K562 (cell line): ENCODE data around the gene PNMA8C. TPM values are rescaled to one million over a fixed set of nuclear protein-coding genes. Genes with fewer than 3 reads are reported as not detected.
"Not testable (repeated sequence)": the region's sequence is repeated elsewhere in the genome, so short reads cannot be mapped to it uniquely, and the experiment has no call there.

Experiments used
- ATF1 ChIP-seq, 2 experiments: fragments of 450-650 bp in 1 of 2; IDR thresholded peaks; 2 replicates each; pipeline ENCODE4 v1.6.1; 2016; ENCODE audit warnings: missing compliant biosample characterization in 1 of 2, missing genetic modification characterization in 1 of 2
- ATF7 ChIP-seq: fragments of 450-650 bp; IDR thresholded peaks from 2 replicates; pipeline ENCODE4 v1.7.1; 2014; ENCODE audit warnings: mild to moderate bottlenecking, moderate library complexity
- BMI1 ChIP-seq: fragments of 150-350 bp; IDR thresholded peaks from 2 replicates; pipeline ENCODE4 v1.6.1; 2014; ENCODE audit warnings: low read length
- CCNT2 ChIP-seq: IDR thresholded peaks from 2 replicates; pipeline ENCODE4 v1.6.1; 2011; ENCODE audit warnings: borderline replicate concordance, low read depth, mild to moderate bottlenecking, moderate library complexity, mixed read lengths, low read length; ENCODE audit not compliant: insufficient read length; ENCODE audit errors: extremely low read depth
- EGR1 ChIP-seq: fragments of 450-650 bp; conservative IDR thresholded peaks from 2 replicates; pipeline ENCODE4 v1.6.1; 2017; ENCODE audit warnings: mild to moderate bottlenecking
- ETS1 ChIP-seq: conservative IDR thresholded peaks from 2 replicates; pipeline ENCODE4 v1.6.1; 2011; ENCODE audit warnings: low read depth, mild to moderate bottlenecking, low read length; ENCODE audit not compliant: control insufficient read depth
- GTF2E2 ChIP-seq: fragments of 200-800 bp; sonication (Bioruptor generic); IDR thresholded peaks from 2 replicates; pipeline ENCODE4 v1.6.1; 2016; ENCODE audit warnings: missing genetic modification characterization, missing compliant biosample characterization
- HDAC3 ChIP-seq: fragments of 450-650 bp; IDR thresholded peaks from 2 replicates; pipeline ENCODE4 v1.6.1; 2018; ENCODE audit warnings: borderline replicate concordance, mild to moderate bottlenecking, moderate library complexity; ENCODE audit not compliant: partially characterized antibody
- HMGN3 ChIP-seq: IDR thresholded peaks from 2 replicates; pipeline ENCODE4 v1.6.1; 2011; ENCODE audit warnings: borderline replicate concordance, low read depth, mild to moderate bottlenecking, mixed read lengths, low read length; ENCODE audit not compliant: insufficient read length; ENCODE audit errors: extremely low read depth
- KDM5B ChIP-seq: fragments of 200-600 bp; sonication (generic); IDR thresholded peaks from 2 replicates; pipeline ENCODE4 v1.6.1; 2012; ENCODE audit warnings: low read depth, mild to moderate bottlenecking, moderate library complexity, low read length, control low read depth, inconsistent platforms; ENCODE audit not compliant: insufficient replicate concordance
- MBD2 ChIP-seq: sonication (generic); IDR thresholded peaks from 2 replicates; pipeline ENCODE4 v1.6.1; 2016; ENCODE audit warnings: low read depth, borderline replicate concordance
- NRF1 ChIP-seq, 2 experiments: fragments of 450-650 bp; IDR thresholded peaks in 1 of 2; conservative IDR thresholded peaks in 1 of 2; 2 replicates each; pipeline ENCODE4 v1.6.1; 2014; ENCODE audit warnings: mild to moderate bottlenecking in 2 of 2
- RFX1 ChIP-seq: fragments of 450-650 bp; IDR thresholded peaks from 2 replicates; pipeline ENCODE4 v1.6.1; 2016; ENCODE audit warnings: mild to moderate bottlenecking, moderate library complexity
- RNF2 ChIP-seq: sonication (generic); IDR thresholded peaks from 2 replicates; pipeline ENCODE4 v1.6.1; 2016
- SMAD4 ChIP-seq: fragments of 250-450 bp; sonication (Bioruptor Pico); conservative IDR thresholded peaks from 2 replicates; pipeline ENCODE4 v1.8.0; 2021; ENCODE audit warnings: inconsistent platforms, mild to moderate bottlenecking, moderate library complexity
- SMARCA5 ChIP-seq: fragments of 450-650 bp; IDR thresholded peaks from 2 replicates; pipeline ENCODE4 v1.6.1; 2016
- TAF1 ChIP-seq: IDR thresholded peaks from 2 replicates; pipeline ENCODE4 v1.6.1; 2011; ENCODE audit warnings: mild to moderate bottlenecking, low read length, moderate library complexity; ENCODE audit not compliant: insufficient read depth, control insufficient read depth, severe bottlenecking; ENCODE audit errors: extremely low read depth
- TBP ChIP-seq: optimal IDR thresholded peaks from 2 replicates; pipeline ENCODE3; 2011; ENCODE audit warnings: low read depth, low read length, improper control_type of control experiment
- TRIM25 ChIP-seq: fragments of 450-650 bp; IDR thresholded peaks from 2 replicates; pipeline ENCODE4 v1.7.0; 2016; ENCODE audit warnings: borderline replicate concordance
- YY1 ChIP-seq, 3 experiments: IDR thresholded peaks; 2 replicates each; pipeline ENCODE4 v1.6.1; 2011; ENCODE audit warnings: low read length in 2 of 3, mild to moderate bottlenecking in 2 of 3, moderate library complexity in 2 of 3, borderline replicate concordance in 1 of 3, control low read depth in 1 of 3, low read depth in 1 of 3; ENCODE audit not compliant: insufficient read depth in 3 of 3, insufficient replicate concordance in 2 of 3, control insufficient read depth in 1 of 3, insufficient read length in 1 of 3; ENCODE audit errors: extremely low read depth in 1 of 3
- ZFP36 ChIP-seq: fragments of 150-350 bp; IDR thresholded peaks from 2 replicates; pipeline ENCODE4 v1.6.1; 2018; ENCODE audit warnings: low read length, low read depth; ENCODE audit not compliant: partially characterized antibody
- ZNF24 ChIP-seq: fragments of 450-650 bp; IDR thresholded peaks from 2 replicates; pipeline ENCODE4 v1.6.1; 2016
- polyA plus RNA-seq, 8 experiments: library from polyadenylated mRNA; depleted of rRNA in 4 of 8; stranded (reverse) in 5 of 8; unstranded in 3 of 8; fragments of >200 nt; fragmentation: Nextera tagmentation in 2 of 8; fragmentation: Illumina TruSeq in 1 of 8; extraction: Ambion mirVana in 2 of 8; extraction: Trizol in 1 of 8; gene quantifications; 2 replicates each; pipeline versions ENCODE4 v1.2.1 to v1.2.3, GENCODE V29; 2011 to 2014; ENCODE audit warnings: inconsistent platforms in 1 of 8, missing spikeins in 1 of 8
- total RNA-seq, 7 experiments: library from RNA; depleted of rRNA in 6 of 7; stranded (reverse); fragments of >200 nt in 6 of 7; fragmentation: Illumina TruSeq in 2 of 7; extraction: Trizol in 2 of 7; gene quantifications; 2 replicates each; pipeline versions ENCODE4 v1.2.1 to v1.2.3, GENCODE V29; 2011 to 2021; ENCODE audit warnings: low replicate concordance in 1 of 7

Gene PNMA8C
- total and polyA plus RNA-seq, 9 of the 15 experiments (the other 6 are each of a cell fraction or from before 2014, with no cell fraction given) = 0.04 to 0.05 (median 0.05) TPM; not detected in 6

- not testable (repeated sequence) for TF ChIP-seq ATF1 (CRISPR knock-in tag; IDR thresholded peaks at IDR 0.05)
- peak; percentile 43; the same call in 1 of the 2 replicates for TF ChIP-seq ATF1 (tag; IDR thresholded peaks at IDR 0.05)
- peak in 1 of 3 experiments; percentile 12 for TF ChIP-seq YY1 (IDR thresholded peaks at IDR 0.05; ENCODE audit: borderline replicate concordance in 1 of 3, control insufficient read depth in 1 of 3, extremely low read depth in 1 of 3, insufficient read depth in 3 of 3, insufficient read length in 1 of 3, insufficient replicate concordance in 2 of 3, low read depth in 1 of 3, low read length in 2 of 3)
- TF ChIP-seq ZFP36 = peak; percentile 57
- peak; percentile 75 for TF ChIP-seq HDAC3
- peak; percentile 93 for TF ChIP-seq HMGN3
- peak; percentile 39; the same call in 1 of the 2 replicates for TF ChIP-seq ATF7
- TF ChIP-seq TBP = peak; percentile 43
- peak; percentile 51; the same call in 1 of the 2 replicates for TF ChIP-seq RNF2
- peak; percentile 89 for TF ChIP-seq EGR1
- TF ChIP-seq ZNF24 = peak; percentile 40; the same call in 1 of the 2 replicates
- TF ChIP-seq MBD2 = peak; percentile 36; the same call in 1 of the 2 replicates
- 0 out of 2 replicates have a peak, but pooled peaks have one; percentile 53 for TF ChIP-seq SMARCA5
- 0 out of 4 replicates have a peak, but pooled peaks of 1 of the 2 experiments have one; percentile 20 for TF ChIP-seq NRF1 (conservative IDR thresholded peaks at IDR 0.05 in 1 of 2, IDR thresholded peaks at IDR 0.05 in 1 of 2)
- peak; percentile 56 for TF ChIP-seq KDM5B
- TF ChIP-seq TRIM25 = peak; percentile 79; the same call in 1 of the 2 replicates
- TF ChIP-seq TAF1 = peak; percentile 25
- TF ChIP-seq RFX1 = peak; percentile 99
- peak; percentile 88 for TF ChIP-seq BMI1
- 0 out of 2 replicates have a peak, but pooled peaks have one; percentile 5 for TF ChIP-seq ETS1
- peak; percentile 91 for TF ChIP-seq CCNT2
- peak; percentile 69 for TF ChIP-seq SMAD4 (CRISPR knock-in tag)
- peak; percentile 59; the same call in 1 of the 2 replicates for TF ChIP-seq GTF2E2
- TF ChIP-seq, all 486 proteins: peak for 78; not testable (repeated sequence) for 408
Observed at GRCh38 chr19:46415804-46416709, 12.7 kb downstream of the PNMA8C start (continued).
